Medulla oblongata (tissue), 1 donor: ENCODE data around the gene GFY.
"Not testable (repeated sequence)": the region's sequence is repeated elsewhere in the genome, so short reads cannot be mapped to it uniquely, and the experiment has no call there.

ENCODE experiments used
- DNase-seq: peaks from one replicate; pipeline ENCODE4 v3.0.0-alpha.2; 2015; ENCODE audit errors: extremely low spot score

Gene GFY

GRCh38 chr19:49443366-49444099 lies 18.3 kb downstream of the GFY start:
- DNase-seq = peak; percentile 97

GRCh38 chr19:49444100-49444700 lies 19.0 kb downstream of the GFY start:
- not testable (repeated sequence) for DNase-seq

- no peak for DNase-seq
Measured at GRCh38 chr19:49445997-49446396, 20.8 kb downstream of the GFY start.

- DNase-seq = no peak
Measured at GRCh38 chr19:49447485-49448431, 22.6 kb downstream of the GFY start.

- no peak for DNase-seq
Measured at GRCh38 chr19:49448432-49448786, 23.2 kb downstream of the GFY start.

- no peak for DNase-seq
Measured at GRCh38 chr19:49450405-49450804, 25.2 kb downstream of the GFY start.

GRCh38 chr19:49451430-49452181 lies 26.4 kb downstream of the GFY start, which contains the start of gene PIH1D1:
PIH1D1 (minus strand) TSS chr19:49451814; CDS start chr19:49451574, 240 bp downstream.
- DNase-seq = peak; percentile 99

- peak; percentile 99 for DNase-seq
Measured at GRCh38 chr19:49453013-49453756, 28.0 kb downstream of the GFY start, which contains the start of gene ALDH16A1. ALDH16A1 (plus strand) TSS chr19:49453225; CDS start chr19:49453332, 107 bp downstream.

GRCh38 chr19:49453757-49454240 lies 28.6 kb downstream of the GFY start:
- DNase-seq = no peak

GRCh38 chr19:49455773-49456172 lies 30.6 kb downstream of the GFY start:
- no peak for DNase-seq

- DNase-seq = no peak
Measured at GRCh38 chr19:49456326-49456725, 31.1 kb downstream of the GFY start.

- no peak for DNase-seq
Measured at GRCh38 chr19:49458567-49458903, 33.3 kb downstream of the GFY start.

- no peak for DNase-seq
Measured at GRCh38 chr19:49459388-49459787, 34.2 kb downstream of the GFY start.

- not testable (repeated sequence) for DNase-seq
Measured at GRCh38 chr19:49461130-49461529, 35.9 kb downstream of the GFY start.

- no peak for DNase-seq
Measured at GRCh38 chr19:49461656-49462055, 36.5 kb downstream of the GFY start.

- DNase-seq = no peak
Measured at GRCh38 chr19:49462492-49462891, 37.3 kb downstream of the GFY start.

GRCh38 chr19:49463960-49464740 lies 39.0 kb downstream of the GFY start:
- no peak for DNase-seq

- no peak for DNase-seq
Measured at GRCh38 chr19:49465371-49465770, 40.2 kb downstream of the GFY start.

GRCh38 chr19:49468199-49468598 lies 43.0 kb downstream of the GFY start:
- DNase-seq = no peak
